DND-41 (cell line): Measurements from ENCODE around the gene SEPHS1.
A peak's percentile ranks its signal among the peaks of the same experiment; 100 is the strongest.

ENCODE experiments used
- ATAC-seq: fragments of 200-7000 bp; cut with Tn5 transposase; 3 replicates; pipeline ENCODE4 v1.9.1; 2021; ENCODE audit warnings: low read depth; ENCODE audit not compliant: insufficient read depth
- DNase-seq: peaks from one replicate; pipeline ENCODE4 v3.0.0-alpha.2; 2020
- H2AFZ ChIP-seq: 2 replicates; pipeline ENCODE4 v1.6.0; 2012; ENCODE audit warnings: low read depth, low read length
- H3K27ac ChIP-seq: 2 replicates; pipeline ENCODE4 v1.5.1; 2012; ENCODE audit warnings: low read length, inconsistent platforms
- H3K27me3 ChIP-seq: fragments of 200-600 bp; sonication (generic); 2 replicates; pipeline ENCODE4 v1.6.0; 2012; ENCODE audit warnings: low read length, mild to moderate bottlenecking, inconsistent platforms; ENCODE audit not compliant: insufficient read depth, poor library complexity
- H3K36me3 ChIP-seq: 2 replicates; pipeline ENCODE4 v1.5.1; 2012; ENCODE audit warnings: low read length, inconsistent platforms; ENCODE audit not compliant: insufficient read depth
- H3K4me1 ChIP-seq: 2 replicates; pipeline ENCODE4 v1.5.1; 2012; ENCODE audit warnings: mild to moderate bottlenecking, low read length; ENCODE audit not compliant: insufficient read depth
- H3K4me2 ChIP-seq: 2 replicates; pipeline ENCODE4 v1.6.0; 2012; ENCODE audit warnings: mild to moderate bottlenecking, moderate library complexity, low read length, inconsistent platforms; ENCODE audit not compliant: insufficient read depth
- H3K4me3 ChIP-seq, 2 experiments: fragments of 200-600 bp in 1 of 2; shearing (Covaris generic) in 1 of 2; 2 replicates each; pipeline ENCODE4 v1.5.1; 2012 to 2016; ENCODE audit warnings: inconsistent platforms in 2 of 2, low read length in 2 of 2, mild to moderate bottlenecking in 2 of 2, low read depth in 1 of 2, moderate library complexity in 1 of 2
- H3K79me2 ChIP-seq: 2 replicates; pipeline ENCODE4 v1.6.0; 2012; ENCODE audit warnings: low read length, inconsistent platforms; ENCODE audit not compliant: insufficient read depth
- H3K9ac ChIP-seq: 2 replicates; pipeline ENCODE4 v1.6.0; 2012; ENCODE audit warnings: low read depth, mild to moderate bottlenecking, inconsistent platforms, low read length, moderate library complexity
- H3K9me3 ChIP-seq: 2 replicates; pipeline ENCODE4 v1.5.1; 2012; ENCODE audit warnings: low read length, moderate library complexity, mild to moderate bottlenecking, inconsistent platforms; ENCODE audit not compliant: insufficient read depth, severe bottlenecking
- H4K20me1 ChIP-seq: 2 replicates; pipeline ENCODE4 v1.6.0; 2012; ENCODE audit warnings: low read length; ENCODE audit not compliant: insufficient read depth
- EZH2 ChIP-seq: IDR thresholded peaks from 3 replicates; pipeline ENCODE4 v1.6.1; 2012; ENCODE audit warnings: borderline replicate concordance, low read depth, mild to moderate bottlenecking, moderate library complexity, low read length, inconsistent platforms; ENCODE audit not compliant: severe bottlenecking
- TF ChIP-seq, protein P1 (sequence below): IDR thresholded peaks from 2 replicates; pipeline ENCODE4 v1.5.1; 2012; ENCODE audit warnings: borderline replicate concordance, low read length, moderate library complexity, mild to moderate bottlenecking; ENCODE audit not compliant: poor library complexity, severe bottlenecking; ENCODE audit errors: extremely low read depth

SEPHS1 gene

DNA sequence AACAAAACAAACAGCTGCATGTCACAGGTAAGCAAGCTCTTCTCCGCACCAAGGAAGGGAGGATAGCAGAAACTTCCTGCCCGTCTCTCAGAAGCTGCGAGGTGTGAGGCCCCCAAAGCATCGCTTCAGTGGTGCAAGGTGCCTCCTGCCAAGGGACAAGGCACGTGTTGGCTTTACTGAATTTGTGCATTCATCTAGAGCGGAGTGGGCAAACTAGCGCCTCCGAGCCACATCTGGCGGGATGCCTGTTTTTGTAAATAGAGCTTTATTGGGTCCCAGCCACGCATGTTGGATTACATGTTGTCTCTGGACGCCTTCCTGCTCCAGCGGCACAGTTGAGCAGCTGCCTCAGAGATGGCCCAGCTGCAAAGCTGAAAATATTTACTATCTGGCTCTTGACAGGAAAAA, 75.9 kb downstream of the SEPHS1 start:
- Histone ChIP-seq H2AFZ (no peak overlapping the region), H3K9me3 (no peaks in the 10 kb centered on the region), H3K79me2 (no peaks in the 10 kb centered on the region), H3K36me3 (no peaks in the 10 kb centered on the region), H3K27me3 (no peaks in the 10 kb centered on the region), H3K4me3 (no peak overlapping the region), H3K9ac (no peak overlapping the region), H3K4me2 (no peak overlapping the region), H3K4me1 (no peaks in the 10 kb centered on the region), H4K20me1 (no peaks in the 10 kb centered on the region), H3K27ac (no peak overlapping the region)
- TF ChIP-seq EZH2 = no peak
- TF ChIP-seq, protein P1, sequence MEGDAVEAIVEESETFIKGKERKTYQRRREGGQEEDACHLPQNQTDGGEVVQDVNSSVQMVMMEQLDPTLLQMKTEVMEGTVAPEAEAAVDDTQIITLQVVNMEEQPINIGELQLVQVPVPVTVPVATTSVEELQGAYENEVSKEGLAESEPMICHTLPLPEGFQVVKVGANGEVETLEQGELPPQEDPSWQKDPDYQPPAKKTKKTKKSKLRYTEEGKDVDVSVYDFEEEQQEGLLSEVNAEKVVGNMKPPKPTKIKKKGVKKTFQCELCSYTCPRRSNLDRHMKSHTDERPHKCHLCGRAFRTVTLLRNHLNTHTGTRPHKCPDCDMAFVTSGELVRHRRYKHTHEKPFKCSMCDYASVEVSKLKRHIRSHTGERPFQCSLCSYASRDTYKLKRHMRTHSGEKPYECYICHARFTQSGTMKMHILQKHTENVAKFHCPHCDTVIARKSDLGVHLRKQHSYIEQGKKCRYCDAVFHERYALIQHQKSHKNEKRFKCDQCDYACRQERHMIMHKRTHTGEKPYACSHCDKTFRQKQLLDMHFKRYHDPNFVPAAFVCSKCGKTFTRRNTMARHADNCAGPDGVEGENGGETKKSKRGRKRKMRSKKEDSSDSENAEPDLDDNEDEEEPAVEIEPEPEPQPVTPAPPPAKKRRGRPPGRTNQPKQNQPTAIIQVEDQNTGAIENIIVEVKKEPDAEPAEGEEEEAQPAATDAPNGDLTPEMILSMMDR = no peak
- DNase-seq (no peak), ATAC-seq (no peak)

DNA sequence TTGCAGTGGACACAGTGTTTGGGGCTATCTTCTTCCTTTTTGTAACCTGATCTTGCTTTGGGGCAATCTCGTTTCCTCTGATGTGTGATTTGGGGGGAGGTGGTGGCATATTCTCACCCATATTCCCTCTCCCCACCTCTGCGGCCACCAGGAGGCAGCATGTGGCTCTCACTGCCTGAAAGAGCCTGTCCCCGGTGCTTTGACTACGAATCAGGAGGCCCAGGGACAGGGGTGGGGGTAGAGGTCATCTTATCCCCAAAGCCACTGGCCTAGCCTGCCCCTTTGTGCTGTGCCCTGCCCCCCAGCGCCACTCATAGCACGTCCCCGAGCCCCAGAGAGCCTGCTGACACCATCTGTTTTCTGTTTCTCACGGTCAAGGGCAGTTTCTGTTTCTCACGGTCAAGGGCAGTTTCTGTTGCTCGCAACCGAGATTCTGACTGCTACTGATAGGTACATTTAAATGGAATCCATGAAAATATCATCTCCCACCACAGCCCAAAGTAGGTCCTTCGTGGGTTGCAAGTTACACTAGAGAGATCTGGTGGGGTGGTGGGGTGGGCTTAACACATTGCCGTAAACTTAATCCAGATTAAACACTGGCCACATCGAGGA, 76.4 kb downstream of the SEPHS1 start:
- no peak overlapping the region for H3K27ac ChIP-seq
- H3K4me1 ChIP-seq = no peaks in the 10 kb centered on the region
- no peaks in the 10 kb centered on the region for H3K36me3 ChIP-seq
- no peaks in the 10 kb centered on the region for H3K9me3 ChIP-seq
- H3K4me3 ChIP-seq = no peak overlapping the region
- DNase-seq = peak; percentile 43
- peak overlapping the region; percentile 27; the same call in 1 of the 2 replicates for H2AFZ ChIP-seq
- no peaks in the 10 kb centered on the region for H3K79me2 ChIP-seq
- no peaks in the 10 kb centered on the region for H3K27me3 ChIP-seq
- TF ChIP-seq, protein P1 = peak; percentile 63
- TF ChIP-seq EZH2 = no peak
- peak; percentile 67; the same call in 1 of the 3 replicates for ATAC-seq
- no peak overlapping the region for H3K4me2 ChIP-seq
- H4K20me1 ChIP-seq = no peaks in the 10 kb centered on the region
- no peak overlapping the region for H3K9ac ChIP-seq

DNA sequence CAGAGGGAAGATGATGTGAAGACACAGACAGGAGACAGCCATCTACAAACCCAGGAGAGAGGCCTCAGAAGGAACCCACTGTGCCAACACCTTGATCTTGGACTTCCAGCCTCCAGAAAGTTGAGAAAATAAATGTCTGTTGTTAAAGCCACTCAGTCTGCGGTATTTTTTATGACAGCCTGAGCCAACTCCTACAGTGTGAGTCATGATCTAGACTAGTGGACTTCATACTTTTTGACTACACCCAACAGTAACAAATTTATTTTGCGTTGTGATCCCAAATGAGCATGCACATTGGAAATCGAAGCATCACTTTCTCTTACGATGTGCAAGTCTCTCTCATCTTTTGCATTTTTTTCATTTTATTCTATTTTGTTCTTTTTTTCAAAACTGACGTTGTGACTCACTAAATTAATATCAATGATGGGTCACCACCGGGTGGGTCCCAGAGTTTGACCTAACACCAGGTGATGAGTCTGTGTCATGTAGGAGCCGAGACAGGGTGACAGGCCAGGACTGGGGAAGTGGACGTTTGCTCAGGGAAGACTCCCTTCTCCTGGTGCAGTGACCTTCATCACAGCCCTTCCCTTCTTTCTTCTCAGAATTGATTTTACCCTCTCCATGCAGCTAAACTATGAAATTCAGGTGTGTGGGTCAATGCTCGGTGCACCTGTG, 77.1 kb downstream of the SEPHS1 start:
- H3K4me2 ChIP-seq = no peak overlapping the region
- no peaks in the 10 kb centered on the region for H3K36me3 ChIP-seq
- no peaks in the 10 kb centered on the region for H3K9me3 ChIP-seq
- no peak overlapping the region for H3K4me3 ChIP-seq
- TF ChIP-seq, protein P1 = no peak
- no peak for TF ChIP-seq EZH2
- H4K20me1 ChIP-seq = no peaks in the 10 kb centered on the region
- no peaks in the 10 kb centered on the region for H3K79me2 ChIP-seq
- ATAC-seq (no peak), DNase-seq (no peak)
- H3K27ac ChIP-seq = no peak overlapping the region
- H2AFZ ChIP-seq = no peak overlapping the region
- H3K4me1 ChIP-seq = no peaks in the 10 kb centered on the region
- no peaks in the 10 kb centered on the region for H3K27me3 ChIP-seq
- no peak overlapping the region for H3K9ac ChIP-seq
